ENCODE data around the gene DPP3. TPM values are rescaled to one million over a fixed set of nuclear protein-coding genes. Genes with fewer than 3 reads are reported as not detected.

The DPP3 gene
- total RNA-seq, 1 donor from 2014 or later, result 74.5 TPM

DNA sequence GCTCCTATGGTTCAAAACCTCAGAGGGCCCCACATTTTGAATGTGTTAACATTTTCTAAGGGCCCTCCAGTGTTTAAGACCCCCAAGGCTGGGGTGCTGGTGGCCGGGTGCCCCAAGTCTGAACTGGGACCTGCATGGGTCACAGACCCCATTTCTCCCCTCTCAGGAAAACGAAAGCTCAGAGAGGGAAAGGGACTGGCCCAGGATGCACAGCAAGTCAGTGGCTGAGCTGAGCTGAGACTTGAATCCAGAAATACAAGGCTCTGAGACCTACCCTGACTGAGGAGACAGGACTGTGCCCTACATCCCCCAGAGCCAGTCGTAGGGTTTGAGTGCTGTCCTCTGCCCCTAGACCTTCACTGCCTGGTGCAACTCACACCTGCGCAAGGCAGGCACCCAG, 70.7 kb downstream of the DPP3 start:
- no peak for DNase-seq (ENCODE audit: extremely low read depth, low read depth, low spot score)

DNA sequence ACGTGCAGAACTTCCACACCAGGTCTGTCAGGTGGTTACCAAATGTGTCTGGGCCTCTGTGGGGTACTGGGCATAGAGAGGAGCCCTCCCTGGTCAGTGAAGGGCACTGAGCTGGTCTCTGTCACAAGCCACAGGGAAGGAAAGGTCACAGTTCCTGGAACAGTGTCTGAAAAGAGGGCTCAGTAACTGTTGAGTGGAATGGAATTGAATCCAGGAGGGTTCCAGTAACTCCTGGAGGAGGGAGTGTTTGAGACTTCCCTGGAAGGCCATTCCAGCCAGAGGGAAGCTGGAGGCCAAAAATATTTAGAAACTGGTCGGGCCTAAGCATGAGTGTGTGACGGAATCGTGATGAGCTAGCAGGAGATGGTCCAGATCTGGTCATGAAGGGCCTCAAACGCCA, 74.4 kb downstream of the DPP3 start:
- DNase-seq (ENCODE audit: extremely low read depth, low read depth, low spot score), result no peak

GRCh38 chr11:66555416-66555815, 75.2 kb downstream of the DPP3 start:
- DNase-seq (ENCODE audit: extremely low read depth, low read depth, low spot score), result no peak

- DNase-seq (ENCODE audit: extremely low read depth, low read depth, low spot score), result no peak
These were observed 75.9 kb downstream of the DPP3 start for GRCh38 chr11:66556086-66556485.

DNA sequence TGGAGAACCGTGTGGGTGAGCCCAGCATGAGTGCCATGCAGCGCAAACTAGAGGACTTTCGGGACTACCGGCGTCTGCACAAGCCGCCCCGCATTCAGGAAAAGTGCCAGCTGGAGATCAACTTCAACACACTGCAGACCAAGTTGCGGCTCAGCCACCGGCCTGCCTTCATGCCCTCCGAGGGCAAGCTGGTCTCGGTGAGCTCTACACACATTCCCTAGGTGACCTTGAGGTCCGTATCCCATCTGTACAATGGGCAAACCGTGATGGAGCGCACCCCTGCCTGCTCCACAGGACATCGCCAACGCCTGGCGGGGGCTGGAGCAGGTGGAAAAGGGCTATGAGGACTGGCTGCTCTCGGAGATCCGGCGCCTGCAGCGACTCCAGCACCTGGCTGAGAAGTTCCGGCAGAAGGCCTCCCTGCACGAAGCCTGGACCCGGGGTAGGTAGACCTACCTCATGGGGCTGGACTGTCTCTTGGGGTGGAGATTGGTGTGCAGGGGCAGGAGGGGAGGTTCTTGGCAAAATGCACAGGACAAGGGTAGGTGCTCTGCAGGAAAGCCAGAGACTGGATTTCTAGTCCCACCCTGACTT, 77.6 kb downstream of the DPP3 start:
- DNase-seq (ENCODE audit: extremely low read depth, low read depth, low spot score), result no peak

Other genes with a start within 250 kb of the DPP3 start
- gene KLC2, start 222.7 kb upstream of the DPP3 start, total RNA-seq, result 20.7 and 35.5 TPM in 2 replicates
- 179 and 180 TPM in 2 replicates for gene RAB1B, start 211.8 kb upstream of the DPP3 start, total RNA-seq
- gene CNIH2, start 202.3 kb upstream of the DPP3 start, total RNA-seq, result 0.15 TPM in 1 of 2 replicates, not detected in the other
- gene YIF1A, start 191.3 kb upstream of the DPP3 start, total RNA-seq, result 120 and 142 TPM in 2 replicates
- 0.05 and 0.58 TPM in 2 replicates for gene TMEM151A, start 188.5 kb upstream of the DPP3 start, total RNA-seq
- 1.1 and 2.1 TPM in 2 replicates for gene CD248, start 163.4 kb upstream of the DPP3 start, total RNA-seq
- 17.2 and 18.7 TPM in 2 replicates for gene RIN1, start 144.0 kb upstream of the DPP3 start, total RNA-seq
- 60.6 and 65.2 TPM in 2 replicates for gene BRMS1, start 135.3 kb upstream of the DPP3 start, total RNA-seq
- 48.2 and 53.3 TPM in 2 replicates for gene B4GAT1, start 132.8 kb upstream of the DPP3 start, total RNA-seq
- gene SLC29A2, start 108.7 kb upstream of the DPP3 start, total RNA-seq, result 0.48 and 1.2 TPM in 2 replicates
- not detected in 2 replicates for gene NPAS4, start 59.4 kb upstream of the DPP3 start, total RNA-seq
- 30.1 and 41.2 TPM in 2 replicates for gene MRPL11, start 41.6 kb upstream of the DPP3 start, total RNA-seq
- 4.7 and 4.8 TPM in 2 replicates for gene PELI3, start 13.5 kb upstream of the DPP3 start, total RNA-seq
- 42.0 and 47.0 TPM in 2 replicates for gene BBS1, start 30.2 kb downstream of the DPP3 start, total RNA-seq
- gene ZDHHC24, start 65.6 kb downstream of the DPP3 start, total RNA-seq, result 28.4 and 43.2 TPM in 2 replicates
- not detected in 2 replicates for gene ACTN3, start 66.5 kb downstream of the DPP3 start, total RNA-seq
- 55.9 and 71.9 TPM in 2 replicates for gene CTSF, start 88.2 kb downstream of the DPP3 start, total RNA-seq
- gene CCDC87, start 112.6 kb downstream of the DPP3 start, total RNA-seq, result 0.18 and 0.73 TPM in 2 replicates
- 22.0 and 34.7 TPM in 2 replicates for gene CCS, start 112.8 kb downstream of the DPP3 start, total RNA-seq
- 34.5 and 53.3 TPM in 2 replicates for gene RBM14, start 136.2 kb downstream of the DPP3 start, total RNA-seq
- gene RBM4, start 158.3 kb downstream of the DPP3 start, total RNA-seq, result 112 and 115 TPM in 2 replicates
- 16.6 and 16.7 TPM in 2 replicates for gene RBM4B, start 197.5 kb downstream of the DPP3 start, total RNA-seq
- gene SPTBN2, start 248.8 kb downstream of the DPP3 start, total RNA-seq, result 47.7 and 63.2 TPM in 2 replicates